B cell (primary cell): Measurements from ENCODE around the gene WNK2. TPM values are rescaled to one million over a fixed set of nuclear protein-coding genes. Genes with fewer than 3 reads are reported as not detected.

Experiments used
- ATAC-seq: fragments of 200-7000 bp; cut with Tn5 transposase; one replicate; pipeline ENCODE4 v1.10.0; 2021; ENCODE audit warnings: low read depth, mild to moderate bottlenecking, moderate number of reproducible peaks, moderate library complexity
- CTCF ChIA-PET: fragments of 350-600 bp; sonication (Branson Sonifier 250); formaldehyde crosslinking; loops from one replicate; lab custom pipeline; 2021; ENCODE audit warnings: antibody characterized with exemption, inconsistent platforms; lab: Charles Lee
- POLR2A ChIA-PET: fragments of 350-600 bp; sonication (Branson Sonifier 250); formaldehyde crosslinking; loops from one replicate; lab custom pipeline; 2021; ENCODE audit warnings: antibody characterized with exemption; lab: Charles Lee
- DNase-seq: peaks from one replicate; pipeline ENCODE4 v3.0.0; 2013
- H2AFZ ChIP-seq: 2 replicates; pipeline ENCODE4 v1.6.1; 2012; ENCODE audit warnings: mild to moderate bottlenecking, low read depth, low read length; ENCODE audit not compliant: insufficient read depth, poor library complexity, severe bottlenecking
- H3K27ac ChIP-seq, 2 donors: 1 replicate in 1 of 2; 2 replicates in 1 of 2; pipeline ENCODE4 v1.5.1; 2012 to 2013; ENCODE audit warnings: low read length in 2 of 2, mild to moderate bottlenecking in 2 of 2, moderate library complexity in 1 of 2
- H3K27me3 ChIP-seq, 4 experiments: fragments of 200-600 bp in 1 of 4; sonication (generic) in 1 of 4; replicated peaks in 1 of 4; 1 replicate in 2 of 4; 2 replicates in 2 of 4; pipeline versions ENCODE4 v1.6.1 to v1.7.0; 2013 to 2016; ENCODE audit warnings: low read length in 3 of 4, mild to moderate bottlenecking in 2 of 4, mixed read lengths in 1 of 4, moderate library complexity in 1 of 4; ENCODE audit not compliant: insufficient read depth in 4 of 4, control insufficient read depth in 3 of 4; ENCODE audit errors: control extremely low read depth in 1 of 4
- H3K36me3 ChIP-seq, 2 experiments: replicated peaks in 1 of 2; 1 replicate in 1 of 2; 2 replicates in 1 of 2; pipeline versions ENCODE4 v1.6.1 to v1.7.1; 2013; ENCODE audit warnings: low read length in 1 of 2; ENCODE audit not compliant: insufficient read depth in 2 of 2, control insufficient read depth in 1 of 2; ENCODE audit errors: control extremely low read depth in 1 of 2, extremely low read depth in 1 of 2
- H3K4me1 ChIP-seq, 2 donors: fragments of 200-600 bp in 1 of 2; sonication (generic) in 1 of 2; 1 replicate in 1 of 2; 2 replicates in 1 of 2; pipeline versions ENCODE4 v1.5.1 to v1.6.1; 2013 to 2017; ENCODE audit warnings: low read length in 2 of 2; ENCODE audit not compliant: control insufficient read depth in 2 of 2, insufficient read depth in 2 of 2
- H3K4me2 ChIP-seq: replicated peaks from 2 replicates; pipeline ENCODE3; 2012; ENCODE audit warnings: mild to moderate bottlenecking, low read depth, low read length; ENCODE audit not compliant: poor library complexity, severe bottlenecking
- H3K4me3 ChIP-seq, 5 experiments: fragments of 200-600 bp in 1 of 5; sonication (generic) in 1 of 5; 1 replicate in 3 of 5; 2 replicates in 2 of 5; pipeline versions ENCODE4 v1.5.1 to v1.7.0; 2011 to 2016; ENCODE audit warnings: low read length in 4 of 5, mild to moderate bottlenecking in 4 of 5, low read depth in 2 of 5, control low read depth in 1 of 5, moderate library complexity in 1 of 5; ENCODE audit not compliant: insufficient read depth in 1 of 5; ENCODE audit errors: control extremely low read depth in 1 of 5, extremely low read depth in 1 of 5
- H3K79me2 ChIP-seq: fragments of 200-600 bp; sonication (generic); one replicate; pipeline ENCODE4 v1.6.0; 2016; ENCODE audit warnings: low read length; ENCODE audit not compliant: control insufficient read depth, insufficient read depth
- H3K9ac ChIP-seq: fragments of 200-600 bp; sonication (generic); 2 replicates; pipeline ENCODE4 v1.6.1; 2017; ENCODE audit warnings: mild to moderate bottlenecking, low read length, moderate library complexity
- H3K9me3 ChIP-seq, 3 donors: one replicate each; pipeline versions ENCODE4 v1.6.1 to v1.7.1; 2013; ENCODE audit warnings: low read length in 2 of 3; ENCODE audit not compliant: control insufficient read depth in 2 of 3, insufficient read depth in 1 of 3; ENCODE audit errors: control extremely low read depth in 1 of 3
- H4K20me1 ChIP-seq: 2 replicates; pipeline ENCODE4 v1.6.0; 2012; ENCODE audit warnings: mild to moderate bottlenecking, low read length; ENCODE audit not compliant: insufficient read depth, control insufficient read depth, poor library complexity, severe bottlenecking
- H3K27ac Mint-ChIP-seq: one replicate; pipeline ENCODE4 v1.8.0; 2021; ENCODE audit warnings: mixed read lengths
- H3K27me3 Mint-ChIP-seq: one replicate; pipeline ENCODE4 v1.8.0; 2021; ENCODE audit warnings: mixed read lengths
- H3K4me1 Mint-ChIP-seq: one replicate; pipeline ENCODE4 v1.8.0; 2021; ENCODE audit warnings: mixed read lengths
- H3K4me3 Mint-ChIP-seq: one replicate; pipeline ENCODE4 v1.8.0; 2021; ENCODE audit warnings: mixed read lengths
- H3K9me3 Mint-ChIP-seq: one replicate; pipeline ENCODE4 v1.8.0; 2022; ENCODE audit warnings: mixed read lengths; ENCODE audit not compliant: insufficient read depth
- CTCF ChIP-seq: fragments of 200-600 bp; IDR thresholded peaks from one replicate; pipeline ENCODE4 v1.8.0; 2022; ENCODE audit warnings: antibody characterized with exemption, mild to moderate bottlenecking
- EZH2 ChIP-seq: IDR thresholded peaks from 2 replicates; pipeline ENCODE4 v1.6.1; 2012; ENCODE audit warnings: borderline replicate concordance, low read depth, mild to moderate bottlenecking, moderate library complexity, low read length; ENCODE audit not compliant: insufficient read depth, poor library complexity, severe bottlenecking
- WGBS: methylation state at CpG from one replicate; pipeline ENCODE4 v1.1.5; 2013; ENCODE audit warnings: missing lambda C conversion rate; ENCODE audit not compliant: insufficient coverage; 5-methylcytosine and 5-hydroxymethylcytosine counted together
- intact Hi-C: fragments of 100-400 bp; cut with micrococcal nuclease; formaldehyde crosslinking; loops from one replicate; pipeline ENCODE4 v1.10.0; 2022
- polyA plus RNA-seq: library from polyadenylated mRNA; depleted of rRNA; stranded (reverse); fragments of >200 nt; gene quantifications from 2 replicates; pipeline ENCODE4 v1.2.3, GENCODE V29; 2012
- total RNA-seq, 2 donors: library from RNA; stranded (reverse); fragments of 120-200 nt in 1 of 2; gene quantifications; 1 replicate in 1 of 2; 2 replicates in 1 of 2; pipeline versions ENCODE4 v1.2.3 to v1.2.4, GENCODE V29; 2013 to 2022

Gene WNK2
- total and polyA plus RNA-seq, 2 donors (not counting 1 experiment from before 2014, with no cell fraction given): 0.49 TPM; not detected in 1

GRCh38 chr9:93286252-93287188 is 102.6 kb downstream of the WNK2 start:
- H3K9me3 Mint-ChIP-seq: peaks cover 2% of the 10 kb centered on the region
- H4K20me1 ChIP-seq: no peaks in the 10 kb centered on the region
- H3K27me3 ChIP-seq: peaks cover 0 to 30% (median 14%) of the 10 kb centered on the region in 4 experiments
- no peak overlapping the region for H3K27ac Mint-ChIP-seq
- H3K9ac ChIP-seq: no peak overlapping the region
- CTCF ChIA-PET: interaction anchor here (0.5 to 0.6 kb wide), 2 partner anchors 177 to 656 kb away, joined by 3 to 4 read pairs; no protein-coding TSS in a partner anchor
- DNase-seq: no peak
- peaks cover 0 to 5% (median 2%) of the 10 kb centered on the region in 3 donors for H3K9me3 ChIP-seq
- H3K27ac ChIP-seq: no peak overlapping the region
- WGBS: no CpG with 5 or more reads among the region's 6 CpGs
- intact Hi-C loops: no loop called here
- H3K4me2 ChIP-seq: peak overlapping the region; percentile 9
- H3K4me3 ChIP-seq: no peak overlapping the region
- H3K4me1 ChIP-seq: peaks cover 16% of the 10 kb centered on the region in 2 donors
- ATAC-seq: peak; percentile 24
- peaks cover 32% of the 10 kb centered on the region for H3K27me3 Mint-ChIP-seq
- H2AFZ ChIP-seq: no peak overlapping the region
- TF ChIP-seq CTCF: no peak
- TF ChIP-seq EZH2: no peak
- H3K79me2 ChIP-seq: no peaks in the 10 kb centered on the region
- H3K4me3 Mint-ChIP-seq: no peak overlapping the region
- POLR2A ChIA-PET: no interaction called here
- peaks cover 16% of the 10 kb centered on the region for H3K4me1 Mint-ChIP-seq
- no peaks in the 10 kb centered on the region for H3K36me3 ChIP-seq

- intact Hi-C loops: no loop called here
- Mint-ChIP-seq H3K9me3 (peaks cover 2% of the 10 kb centered on the region), H3K4me1 (peaks cover 16% of the 10 kb centered on the region), H3K27ac (no peak overlapping the region), H3K27me3 (peaks cover 28% of the 10 kb centered on the region), H3K4me3 (no peak overlapping the region)
- Histone ChIP-seq H3K4me3 (no peak overlapping the region), H3K4me2 (no peak overlapping the region), H4K20me1 (no peaks in the 10 kb centered on the region), H3K4me1 (peaks cover 16% of the 10 kb centered on the region in 2 donors), H3K27me3 (peaks cover 0 to 24% (median 14%) of the 10 kb centered on the region in 4 experiments), H2AFZ (no peak overlapping the region), H3K9ac (no peak overlapping the region), H3K36me3 (no peaks in the 10 kb centered on the region), H3K27ac (no peak overlapping the region), H3K79me2 (no peaks in the 10 kb centered on the region), H3K9me3 (peaks cover 0 to 5% (median 2%) of the 10 kb centered on the region in 3 donors)
- ATAC-seq (no peak), DNase-seq (no peak)
- 89% methylated on average over 10 of the region's 10 CpGs for WGBS
- CTCF ChIA-PET: interaction anchor here (0.6 kb wide), 1 partner anchor 178 kb away, joined by 3 read pairs; no protein-coding TSS in a partner anchor
- TF ChIP-seq CTCF: no peak
- TF ChIP-seq EZH2: no peak
- POLR2A ChIA-PET: no interaction called here
These were observed 103.2 kb downstream of the WNK2 start for GRCh38 chr9:93287189-93287552.
